OCI-LY3 (cell line): ENCODE data around the gene NCKAP1.

Experiments
- H2AFZ ChIP-seq: fragments of 200-600, 300-600 bp; shearing (Covaris generic); 2 replicates; pipeline ENCODE4 v1.6.0; 2014; ENCODE audit warnings: antibody characterized with exemption, low read depth, low read length
- H3K27ac ChIP-seq: fragments of 200-600, 300-600 bp; sonication (generic); 2 replicates; pipeline ENCODE4 v1.5.1; 2014; ENCODE audit warnings: mild to moderate bottlenecking, low read length, moderate library complexity, mixed read lengths
- H3K27me3 ChIP-seq: fragments of 200-600, 300-600 bp; sonication (generic); 2 replicates; pipeline ENCODE4 v1.6.1; 2014; ENCODE audit warnings: low read depth, low read length, mixed read lengths
- H3K36me3 ChIP-seq: fragments of 200-600, 300-600 bp; sonication (generic); replicated peaks from 2 replicates; pipeline ENCODE3; 2014; ENCODE audit warnings: low read depth, low read length, mixed read lengths
- H3K4me1 ChIP-seq: fragments of 300-600, 200-600 bp; sonication (generic); 2 replicates; pipeline ENCODE4 v1.6.1; 2014; ENCODE audit warnings: low read length, mixed read lengths
- H3K4me2 ChIP-seq: fragments of 200-600, 300-600 bp; sonication (generic); 2 replicates; pipeline ENCODE4 v1.6.1; 2014; ENCODE audit warnings: low read length, mixed read lengths
- H3K4me3 ChIP-seq: fragments of 300-600, 200-600 bp; sonication (generic); 2 replicates; pipeline ENCODE4 v1.5.1; 2014; ENCODE audit warnings: antibody characterized with exemption, mild to moderate bottlenecking, low read length, moderate library complexity
- H3K79me2 ChIP-seq: fragments of 300-600, 200-600 bp; shearing (Covaris generic); 2 replicates; pipeline ENCODE4 v1.6.1; 2014; ENCODE audit warnings: mild to moderate bottlenecking, low read length, mixed read lengths
- H3K9ac ChIP-seq: fragments of 300-600, 200-600 bp; shearing (Covaris generic); 2 replicates; pipeline ENCODE4 v1.6.0; 2014; ENCODE audit warnings: mild to moderate bottlenecking, low read length, moderate library complexity
- H3K9me3 ChIP-seq: fragments of 200-600, 300-600 bp; shearing (Covaris generic); 2 replicates; pipeline ENCODE4 v1.6.1; 2014; ENCODE audit warnings: low read length, mixed read lengths; ENCODE audit not compliant: insufficient read depth
- H4K20me1 ChIP-seq: fragments of 200-600, 300-600 bp; sonication (generic); 2 replicates; pipeline ENCODE4 v1.6.1; 2016; ENCODE audit warnings: low read length, mixed read lengths; ENCODE audit not compliant: insufficient read depth
- EZH2phosphoT487 ChIP-seq: fragments of 200-600 bp; shearing (Covaris generic); IDR thresholded peaks from 2 replicates; pipeline ENCODE4 v1.6.1; 2018; ENCODE audit warnings: antibody characterized with exemption, mixed run types, low read depth
- TF ChIP-seq, protein P1 (sequence below): fragments of 200-600, 300-600 bp; sonication (generic); IDR thresholded peaks from 2 replicates; pipeline ENCODE4 v1.5.1; 2014; ENCODE audit warnings: antibody characterized with exemption, low read length, low read depth

The NCKAP1 gene

DNA sequence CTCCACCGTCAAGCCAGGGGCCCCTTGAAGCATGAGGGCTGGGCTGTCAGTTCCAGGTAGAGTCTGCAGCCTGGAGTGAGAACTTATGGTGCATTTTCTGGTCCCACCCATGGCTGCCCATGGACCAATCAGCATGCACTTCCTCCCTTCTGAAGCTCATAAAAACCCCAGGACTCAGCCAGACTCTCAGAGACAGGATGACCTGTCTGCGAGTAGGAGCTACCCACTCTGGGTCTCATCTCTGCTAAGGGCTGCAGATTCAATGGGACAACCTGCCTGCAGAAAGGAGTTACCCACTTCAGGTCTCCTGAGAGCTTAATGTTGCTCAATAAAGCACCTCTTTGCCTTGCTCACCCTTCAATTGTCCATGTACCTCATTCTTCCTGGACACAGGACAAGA is 30.9 kb upstream of the NCKAP1 start:
- Histone ChIP-seq H3K79me2 (no peaks in the 10 kb centered on the region), H4K20me1 (no peaks in the 10 kb centered on the region), H3K4me3 (no peak overlapping the region), H3K4me1 (no peaks in the 10 kb centered on the region), H3K36me3 (no peaks in the 10 kb centered on the region), H2AFZ (no peak overlapping the region), H3K4me2 (no peak overlapping the region), H3K27me3 (peaks cover 18% of the 10 kb centered on the region), H3K9ac (no peak overlapping the region), H3K27ac (no peak overlapping the region), H3K9me3 (peaks cover 7% of the 10 kb centered on the region; the same call in 1 of the 2 replicates)
- no peak for TF ChIP-seq EZH2phosphoT487
- TF ChIP-seq, protein P1, sequence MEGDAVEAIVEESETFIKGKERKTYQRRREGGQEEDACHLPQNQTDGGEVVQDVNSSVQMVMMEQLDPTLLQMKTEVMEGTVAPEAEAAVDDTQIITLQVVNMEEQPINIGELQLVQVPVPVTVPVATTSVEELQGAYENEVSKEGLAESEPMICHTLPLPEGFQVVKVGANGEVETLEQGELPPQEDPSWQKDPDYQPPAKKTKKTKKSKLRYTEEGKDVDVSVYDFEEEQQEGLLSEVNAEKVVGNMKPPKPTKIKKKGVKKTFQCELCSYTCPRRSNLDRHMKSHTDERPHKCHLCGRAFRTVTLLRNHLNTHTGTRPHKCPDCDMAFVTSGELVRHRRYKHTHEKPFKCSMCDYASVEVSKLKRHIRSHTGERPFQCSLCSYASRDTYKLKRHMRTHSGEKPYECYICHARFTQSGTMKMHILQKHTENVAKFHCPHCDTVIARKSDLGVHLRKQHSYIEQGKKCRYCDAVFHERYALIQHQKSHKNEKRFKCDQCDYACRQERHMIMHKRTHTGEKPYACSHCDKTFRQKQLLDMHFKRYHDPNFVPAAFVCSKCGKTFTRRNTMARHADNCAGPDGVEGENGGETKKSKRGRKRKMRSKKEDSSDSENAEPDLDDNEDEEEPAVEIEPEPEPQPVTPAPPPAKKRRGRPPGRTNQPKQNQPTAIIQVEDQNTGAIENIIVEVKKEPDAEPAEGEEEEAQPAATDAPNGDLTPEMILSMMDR, result no peak

DNA sequence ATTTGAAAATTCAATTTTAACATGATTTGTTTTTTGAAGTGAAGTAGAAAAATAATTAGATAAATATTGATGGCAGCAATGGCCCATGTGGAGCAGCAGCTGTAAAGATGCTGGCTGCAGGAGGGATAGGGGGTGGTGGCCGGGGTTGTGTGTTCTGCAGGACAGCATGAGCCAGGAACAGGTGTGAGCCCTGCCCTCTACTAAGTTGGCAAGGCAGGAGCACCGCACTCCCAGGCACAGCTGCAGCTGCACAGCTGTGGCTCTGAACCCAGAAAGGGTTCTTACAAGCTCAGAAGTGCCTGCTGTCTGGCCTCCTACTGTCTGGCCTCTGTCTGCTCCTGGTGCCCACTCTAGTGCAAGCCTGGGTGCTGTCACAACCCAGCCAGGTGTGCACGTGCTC is 30.3 kb upstream of the NCKAP1 start:
- TF ChIP-seq, protein P1, result no peak
- TF ChIP-seq EZH2phosphoT487, result no peak
- Histone ChIP-seq H3K79me2 (no peaks in the 10 kb centered on the region), H3K36me3 (no peaks in the 10 kb centered on the region), H3K4me1 (no peaks in the 10 kb centered on the region), H3K27ac (no peak overlapping the region), H3K4me3 (no peak overlapping the region), H3K4me2 (no peak overlapping the region), H3K9me3 (peaks cover 7% of the 10 kb centered on the region; the same call in 1 of the 2 replicates), H3K27me3 (peaks cover 14% of the 10 kb centered on the region), H2AFZ (no peak overlapping the region), H3K9ac (no peak overlapping the region), H4K20me1 (no peaks in the 10 kb centered on the region)

DNA sequence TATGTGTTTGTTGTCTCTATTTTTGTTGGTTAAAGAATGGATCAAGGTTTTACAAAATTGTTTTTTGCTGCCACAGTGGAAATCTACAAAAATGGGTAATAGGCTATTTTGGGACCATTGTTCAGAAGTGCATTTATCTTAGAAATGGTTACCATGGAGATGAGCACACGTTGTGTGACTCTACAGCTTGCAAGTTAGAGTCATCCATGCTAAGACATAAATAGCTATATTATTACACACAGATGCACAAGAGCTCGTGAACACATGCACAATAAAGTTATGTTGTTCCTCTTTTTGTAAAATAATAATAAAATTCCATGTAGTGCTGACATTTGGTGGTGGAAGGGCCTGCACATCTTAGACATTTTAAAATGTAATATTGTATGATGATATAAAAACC is 24.8 kb upstream of the NCKAP1 start:
- Histone ChIP-seq H3K36me3 (no peaks in the 10 kb centered on the region), H3K79me2 (no peaks in the 10 kb centered on the region), H2AFZ (no peak overlapping the region), H3K9ac (no peak overlapping the region), H3K4me2 (no peak overlapping the region), H4K20me1 (no peaks in the 10 kb centered on the region), H3K27me3 (peaks cover 14% of the 10 kb centered on the region; the same call in 1 of the 2 replicates), H3K4me3 (no peak overlapping the region), H3K9me3 (no peaks in the 10 kb centered on the region), H3K27ac (no peak overlapping the region), H3K4me1 (peaks cover 5% of the 10 kb centered on the region; the same call in 1 of the 2 replicates)
- TF ChIP-seq EZH2phosphoT487, result no peak
- TF ChIP-seq, protein P1, result no peak

DNA sequence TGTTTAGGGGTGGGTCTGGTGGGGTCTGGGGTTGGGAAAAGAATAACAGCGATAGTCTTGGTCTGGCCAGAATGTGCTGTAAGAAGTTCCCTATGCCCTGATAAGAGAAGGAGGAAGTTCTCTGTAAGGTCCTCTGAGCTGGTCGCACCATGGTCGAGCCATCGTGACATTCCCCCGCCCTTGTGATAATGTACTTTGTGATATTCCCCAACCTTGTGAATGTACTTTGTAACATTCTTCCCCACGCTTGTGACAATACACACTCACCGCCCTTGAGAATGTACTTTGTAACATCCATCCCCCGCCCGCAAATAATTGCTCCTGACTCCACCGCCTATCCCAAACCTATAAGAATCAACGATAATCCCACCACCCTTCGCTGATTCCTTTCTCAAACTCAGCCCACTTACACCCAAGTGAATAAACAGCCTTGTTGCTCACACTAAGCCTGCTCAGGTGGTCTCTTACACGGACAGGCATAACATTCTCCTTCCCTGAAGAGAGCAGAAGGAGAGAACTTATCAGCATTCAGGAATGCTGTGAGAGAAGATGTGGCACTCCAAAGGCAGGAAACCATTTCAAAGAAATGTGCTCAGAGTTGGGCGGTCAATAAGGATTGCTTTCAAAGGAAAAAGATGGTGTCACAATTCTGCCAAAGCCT is 22.4 kb upstream of the NCKAP1 start:
- H3K27me3 ChIP-seq, result peaks cover 5% of the 10 kb centered on the region; the same call in 1 of the 2 replicates
- no peak overlapping the region for H3K4me2 ChIP-seq
- H3K27ac ChIP-seq, result no peak overlapping the region
- no peak overlapping the region for H2AFZ ChIP-seq
- H3K4me3 ChIP-seq, result no peak overlapping the region
- no peak overlapping the region for H3K9ac ChIP-seq
- H3K36me3 ChIP-seq, result no peaks in the 10 kb centered on the region
- peaks cover 18% of the 10 kb centered on the region for H3K4me1 ChIP-seq
- no peaks in the 10 kb centered on the region for H4K20me1 ChIP-seq
- H3K9me3 ChIP-seq, result no peaks in the 10 kb centered on the region
- TF ChIP-seq EZH2phosphoT487, result no peak
- no peaks in the 10 kb centered on the region for H3K79me2 ChIP-seq
